Measurements from ENCODE around the gene AVPR1A.
"Not testable (repeated sequence)": the region's sequence is repeated elsewhere in the genome, so short reads cannot be mapped to it uniquely, and the experiment has no call there.

Gene AVPR1A

DNA sequence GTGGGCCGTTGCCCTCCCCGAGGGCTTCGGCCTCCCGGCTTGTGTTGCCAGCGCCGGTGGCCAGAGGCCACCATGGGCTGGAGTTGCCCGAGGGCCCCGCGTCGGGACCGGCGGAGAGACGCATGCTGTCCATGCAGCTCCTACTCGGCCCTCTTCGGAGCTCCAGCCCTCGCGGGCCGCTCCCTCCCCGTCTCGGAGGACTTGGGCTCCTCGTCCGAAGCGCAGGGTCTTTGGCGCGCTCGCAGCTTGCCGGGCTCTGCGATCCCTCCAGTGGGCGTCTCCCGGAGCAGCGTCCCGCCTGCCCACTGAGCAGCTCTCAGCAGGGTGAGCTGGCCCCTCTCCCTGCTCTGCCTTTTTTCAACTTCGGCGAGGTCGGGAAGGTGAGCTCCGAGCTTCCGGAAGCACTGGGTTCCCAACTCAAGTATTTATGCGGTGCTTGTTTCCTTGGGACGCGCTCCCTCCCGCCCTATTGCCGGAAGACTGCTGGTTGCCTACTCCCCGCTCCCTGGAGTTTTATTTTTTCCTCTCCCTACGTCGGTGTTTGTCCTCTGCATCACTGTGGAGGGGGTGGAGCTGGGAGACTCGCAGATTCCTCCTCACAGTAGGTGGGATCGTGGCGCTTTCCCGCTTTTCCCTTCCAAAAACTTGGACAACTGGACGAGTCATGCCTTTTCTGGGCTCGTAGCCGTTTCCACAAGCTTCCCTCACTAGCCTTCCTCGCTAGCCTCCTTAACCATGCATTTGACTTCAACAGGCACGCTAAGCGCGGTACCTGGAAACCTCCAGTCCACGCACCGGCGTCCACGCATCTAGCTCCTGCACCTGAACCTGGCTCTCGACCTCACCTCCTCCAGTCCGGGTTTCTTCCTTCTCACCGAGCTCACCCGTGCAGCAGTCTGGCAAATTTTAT is at the start of gene AVPR1A:
Gene AVPR1A (minus strand): TSS at position 489 of the 910 bp plus-strand sequence. CDS start 365 bp downstream, at position 124.
- DNase-seq: peak in 1 of 2 experiments; percentile 49

DNA sequence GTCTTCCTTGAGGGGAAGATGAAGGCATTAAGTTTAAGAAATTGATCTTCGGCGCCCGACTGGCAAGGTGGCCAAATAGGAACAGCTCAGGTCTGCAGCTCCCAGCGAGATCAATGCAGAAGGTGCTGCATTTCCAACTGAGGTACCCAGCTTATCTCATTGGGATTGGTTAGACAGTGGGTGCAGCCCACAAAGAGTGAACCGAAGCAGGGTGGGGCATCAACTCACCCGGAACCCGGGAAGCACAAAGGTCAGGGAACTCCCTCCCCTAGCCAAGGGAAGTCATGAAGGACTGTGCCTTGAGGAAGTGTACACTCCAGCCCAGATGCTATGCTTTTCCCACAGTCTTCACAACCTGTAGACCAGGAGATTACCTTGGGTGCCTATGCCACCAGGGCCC is 45.2 kb upstream of the AVPR1A start:
- no peak for DNase-seq

DNA sequence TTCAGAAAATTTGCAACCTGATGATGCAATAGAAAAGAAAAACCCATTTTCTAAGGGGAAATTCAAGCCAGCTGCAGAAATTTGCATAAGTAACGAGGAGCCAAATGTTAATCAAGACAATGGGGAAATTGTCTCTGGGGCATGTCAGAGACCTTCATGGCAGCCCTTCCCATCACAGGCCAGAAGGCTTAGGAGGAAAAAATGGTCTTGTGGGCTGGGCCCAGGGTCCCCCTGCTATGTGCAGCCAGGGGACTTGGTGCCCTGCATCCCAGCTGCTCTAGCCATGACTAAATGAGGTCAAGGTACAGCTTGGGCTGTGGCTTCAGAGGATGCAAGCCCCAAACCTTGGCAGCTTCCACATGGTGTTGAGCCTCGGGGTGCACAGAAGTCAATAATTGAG is 28.2 kb upstream of the AVPR1A start:
- DNase-seq: no peak

DNA sequence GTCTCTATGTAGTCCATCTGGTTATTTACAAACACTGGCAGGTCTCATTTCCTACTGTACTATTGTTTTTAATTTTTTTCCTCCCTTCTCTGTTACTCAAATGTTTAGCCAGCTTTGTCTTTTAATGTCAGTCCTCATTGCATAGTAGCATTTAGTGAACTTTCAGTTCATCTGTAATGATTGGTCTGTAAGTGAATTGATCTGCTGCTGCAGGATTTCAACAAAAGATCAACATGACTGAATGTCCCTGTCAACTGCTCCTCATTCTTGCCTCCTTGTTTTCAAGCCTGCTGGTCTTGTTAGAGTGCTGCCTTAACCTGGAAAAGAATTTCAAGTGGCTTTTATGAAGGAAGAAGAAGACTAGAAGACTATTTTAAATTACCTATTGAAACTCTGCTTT is 19.3 kb upstream of the AVPR1A start:
- DNase-seq: no peak

DNA sequence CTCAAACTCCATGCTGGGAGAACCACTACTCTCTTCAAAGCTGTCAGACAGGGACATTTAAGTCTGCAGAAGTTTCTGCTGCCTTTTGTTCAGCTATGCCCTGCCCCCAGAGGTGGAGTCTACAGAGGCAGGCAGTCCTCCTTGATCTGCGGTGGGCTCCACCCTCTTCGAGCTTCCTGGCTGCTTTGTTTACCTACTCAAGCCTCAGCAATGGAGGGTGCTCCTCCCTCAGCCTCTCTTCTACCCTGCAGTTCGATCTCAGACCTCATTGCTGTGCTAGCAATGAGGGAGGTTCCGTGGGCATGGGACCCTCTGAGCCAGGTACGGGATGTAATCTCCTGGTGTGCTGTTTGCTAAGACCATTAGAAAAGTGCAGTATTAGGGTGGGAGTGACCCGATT is 16.7 kb upstream of the AVPR1A start:
- DNase-seq: not testable (repeated sequence)

DNA sequence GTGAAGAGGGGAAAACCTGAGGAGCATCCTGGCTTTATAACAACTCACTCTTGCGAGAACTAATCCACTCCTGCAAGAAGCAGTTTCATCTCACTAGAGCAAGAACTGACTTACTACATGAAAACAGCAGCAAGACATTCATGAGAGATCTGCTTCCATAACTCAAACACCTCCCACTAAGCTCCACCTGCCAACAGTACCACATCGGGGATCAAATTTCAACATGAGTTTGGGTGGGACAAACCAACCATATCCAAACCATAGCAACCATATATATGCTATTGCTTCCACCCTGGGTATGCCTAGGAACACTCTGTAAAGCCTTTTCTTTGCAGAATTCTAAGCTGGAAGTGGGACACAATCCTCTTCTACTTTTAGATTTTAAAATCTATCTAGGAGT is 13.9 kb upstream of the AVPR1A start:
- DNase-seq: peak in 1 of 2 experiments; percentile 34

DNA sequence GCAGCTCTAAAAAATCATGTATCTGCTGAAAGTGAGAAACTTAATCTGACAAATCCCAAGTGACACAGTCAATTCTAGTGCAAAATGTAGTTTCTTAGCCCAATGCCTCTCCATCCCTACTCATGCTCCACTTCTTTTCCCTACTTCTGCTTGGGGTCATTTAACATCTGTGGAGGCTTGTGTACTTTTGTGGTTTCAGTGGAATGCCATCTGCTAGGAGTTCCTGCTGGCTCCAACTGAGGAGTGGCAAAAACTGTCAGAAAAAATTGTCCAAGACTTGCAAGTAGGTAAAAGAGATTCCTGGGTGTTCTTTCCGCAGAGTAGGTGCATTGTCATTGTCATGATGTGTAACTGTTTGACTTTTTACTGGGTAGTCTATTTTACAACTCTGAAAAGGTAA is 12.5 kb upstream of the AVPR1A start:
- no peak for DNase-seq

DNA sequence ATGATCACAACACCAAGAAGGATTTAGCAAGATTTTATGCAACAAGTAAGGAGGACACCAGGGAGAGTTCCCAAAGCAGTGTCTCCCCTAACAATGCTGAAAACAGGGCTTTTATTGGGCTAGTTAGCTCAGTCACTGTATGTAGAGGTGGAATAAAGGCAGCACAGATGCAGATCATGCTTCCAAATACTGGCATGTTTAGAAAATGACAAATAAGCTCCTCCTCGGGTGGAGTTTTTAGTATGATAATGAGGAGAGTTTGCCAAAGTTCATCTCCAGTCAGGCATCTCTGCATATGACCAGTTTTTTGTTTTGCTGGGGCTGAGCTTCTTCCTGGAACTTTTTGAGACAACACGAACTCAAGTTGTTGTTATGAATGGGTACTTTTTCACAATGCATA is 4.4 kb upstream of the AVPR1A start:
- DNase-seq: no peak

DNA sequence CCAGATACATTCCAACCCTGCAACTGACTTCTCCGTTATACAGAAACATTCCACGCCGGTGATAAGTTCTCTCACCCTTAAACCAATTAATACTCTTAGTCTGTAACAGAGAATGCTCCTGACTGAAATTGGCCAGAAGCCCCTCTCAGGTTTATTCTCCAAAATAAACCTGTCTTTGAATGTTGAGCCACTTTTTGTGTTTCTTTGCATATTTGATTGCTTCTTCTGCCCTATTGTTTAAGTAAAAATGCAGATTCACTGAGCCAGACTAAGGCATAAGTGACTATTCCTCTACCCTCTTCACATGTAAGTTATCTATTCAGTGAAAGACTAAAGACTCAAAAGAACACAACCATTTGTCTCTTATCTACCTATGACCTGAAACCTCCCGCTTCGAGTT is 3.6 kb upstream of the AVPR1A start:
- DNase-seq: no peak

DNA sequence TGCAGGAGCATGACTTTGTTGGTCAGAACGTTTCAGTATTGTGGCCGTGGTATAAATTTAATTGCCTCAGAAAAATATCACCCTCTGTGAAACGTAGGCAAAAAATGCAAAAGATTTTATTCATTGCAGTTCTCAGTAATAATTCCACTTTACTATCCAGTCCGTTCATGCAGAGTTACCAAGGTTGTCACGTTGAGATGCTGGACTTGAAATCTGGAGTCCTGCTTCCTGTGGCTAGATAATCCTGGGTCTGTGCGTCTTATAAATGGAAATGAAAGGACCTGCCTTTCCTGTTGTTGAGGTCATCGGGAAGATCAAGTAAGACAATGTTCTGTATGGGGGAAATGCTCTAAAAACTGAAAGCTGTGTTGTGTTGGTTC is 1.3 kb upstream of the AVPR1A start:
- DNase-seq: no peak

DNA sequence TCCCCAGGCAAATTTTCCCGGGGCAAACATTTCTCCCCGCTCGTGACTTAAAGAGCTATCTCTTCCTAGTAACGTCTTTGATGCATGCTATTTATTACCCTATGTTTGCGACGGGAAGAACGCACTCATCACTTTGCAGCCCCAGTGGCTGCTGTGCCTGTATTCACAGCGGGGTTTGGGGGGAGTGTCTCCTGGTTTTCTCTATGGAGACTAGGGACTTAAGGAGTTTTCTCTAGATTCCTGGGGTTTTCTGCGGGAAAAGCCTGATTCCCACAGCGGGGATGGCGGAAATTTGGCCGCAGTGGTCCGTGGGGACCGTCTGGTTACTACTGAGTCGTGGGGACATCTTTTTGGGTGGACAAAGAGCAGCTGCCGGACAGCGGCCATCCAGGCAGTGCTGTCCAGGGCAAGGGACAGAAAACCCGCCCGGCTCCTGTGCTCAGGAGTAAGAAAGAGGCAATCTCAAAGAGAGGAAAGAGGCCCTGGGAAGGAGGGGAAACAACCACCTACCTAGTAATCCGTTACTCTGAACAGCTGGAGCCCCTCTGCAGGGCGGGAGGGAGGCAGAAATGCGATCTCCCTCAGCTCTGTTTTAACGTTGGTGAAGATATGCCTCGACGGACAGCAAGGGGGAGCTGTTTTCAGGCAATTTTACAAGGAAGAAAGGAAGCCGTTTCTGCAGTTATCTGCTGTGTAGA is 771 bp upstream of the AVPR1A start:
- DNase-seq: peak; percentile 69 to 88

DNA sequence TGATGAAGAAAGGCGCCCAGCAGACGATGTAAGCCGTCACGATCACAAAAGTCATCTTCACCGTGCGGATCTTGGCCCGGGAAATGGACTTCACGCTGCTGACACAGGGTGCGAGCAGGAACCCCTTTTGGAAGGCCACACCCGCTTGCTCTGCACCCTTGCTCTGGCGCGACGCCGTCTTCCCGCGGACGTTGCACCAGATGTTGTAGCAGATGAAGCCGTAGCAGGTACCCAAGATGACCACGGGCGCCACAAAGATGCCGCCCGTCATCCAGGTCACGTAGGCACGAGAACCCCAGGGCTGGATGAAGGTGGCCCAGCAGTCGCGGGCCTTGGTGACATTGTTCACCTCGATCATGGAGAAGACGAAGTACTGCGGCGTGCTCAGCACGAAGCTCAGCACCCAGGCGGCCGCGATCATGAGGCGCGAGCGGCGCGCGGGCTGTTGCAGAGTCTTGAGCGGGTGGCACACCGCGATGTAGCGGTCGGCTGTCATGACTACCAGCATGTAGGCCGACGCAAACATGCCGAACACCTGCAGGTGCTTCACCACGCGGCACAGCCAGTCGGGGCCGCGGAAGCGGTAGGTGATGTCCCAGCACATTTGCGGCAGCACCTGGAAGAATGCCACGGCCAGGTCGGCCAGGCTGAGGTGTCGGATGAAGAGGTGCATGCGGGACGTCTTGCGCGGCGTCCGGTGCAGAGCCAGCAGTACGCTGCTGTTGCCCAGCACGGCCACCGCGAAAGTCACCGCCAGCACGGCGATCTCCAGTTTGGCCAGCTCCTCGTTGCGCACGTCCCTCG is 890 bp downstream of the AVPR1A start:
- DNase-seq: peak in 1 of 2 experiments; percentile 45

DNA sequence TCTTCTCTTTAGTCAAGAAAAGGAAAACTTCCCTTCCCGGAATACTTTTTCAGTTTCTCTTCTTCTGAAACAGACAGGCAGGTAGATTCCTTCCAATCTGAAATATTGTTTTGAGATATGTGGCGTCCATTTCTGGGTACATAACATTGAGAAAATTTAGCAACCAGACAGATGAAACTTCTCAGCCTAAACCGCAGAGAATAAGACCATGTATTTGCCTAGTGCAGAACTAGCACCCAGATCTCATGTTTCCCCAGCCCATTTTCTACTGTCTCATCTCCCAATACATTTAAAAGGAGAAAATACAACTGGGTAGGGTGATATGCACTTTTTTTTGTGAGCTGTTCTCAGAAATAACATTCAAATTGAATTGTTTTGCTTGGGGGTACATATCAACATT is 6.4 kb downstream of the AVPR1A start:
- no peak for DNase-seq

DNA sequence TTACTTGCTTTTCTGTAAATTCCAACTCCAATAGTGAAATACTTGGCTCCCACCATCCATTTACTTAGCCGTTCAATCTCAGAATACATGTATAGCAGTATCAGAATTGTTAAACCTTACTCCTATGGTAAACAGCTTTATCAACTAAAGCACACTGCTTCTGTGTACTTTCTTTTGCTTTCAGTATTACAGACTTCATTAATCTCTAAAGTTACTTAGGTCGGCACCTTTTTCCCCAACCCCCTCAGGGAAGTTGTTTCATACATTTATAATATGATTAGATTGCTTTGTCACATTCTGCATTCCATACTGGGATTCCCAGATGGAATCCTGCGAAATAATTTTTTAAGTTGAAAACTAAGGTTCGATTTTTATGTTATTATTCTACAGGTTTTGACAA is 12.5 kb downstream of the AVPR1A start:
- no peak for DNase-seq

DNA sequence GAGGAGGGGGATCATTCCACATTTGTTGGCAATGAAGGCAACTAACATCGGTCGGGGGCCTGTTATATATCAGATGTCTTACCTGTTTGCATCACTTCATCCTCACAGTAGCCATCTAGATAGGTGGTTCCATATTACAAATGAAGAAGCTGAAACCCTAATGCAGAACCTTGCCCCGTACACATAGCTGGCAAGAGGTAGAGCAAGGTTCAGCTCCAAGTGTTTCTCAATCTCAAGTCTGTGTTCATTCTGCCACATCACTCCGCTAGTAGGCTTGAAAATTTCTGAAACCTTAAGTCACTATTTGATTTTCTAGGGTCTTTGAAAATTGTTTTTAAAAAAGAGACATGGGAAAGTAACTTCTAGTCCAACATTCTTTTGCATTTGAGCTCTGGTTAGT is 17.0 kb downstream of the AVPR1A start:
- no peak for DNase-seq

DNA sequence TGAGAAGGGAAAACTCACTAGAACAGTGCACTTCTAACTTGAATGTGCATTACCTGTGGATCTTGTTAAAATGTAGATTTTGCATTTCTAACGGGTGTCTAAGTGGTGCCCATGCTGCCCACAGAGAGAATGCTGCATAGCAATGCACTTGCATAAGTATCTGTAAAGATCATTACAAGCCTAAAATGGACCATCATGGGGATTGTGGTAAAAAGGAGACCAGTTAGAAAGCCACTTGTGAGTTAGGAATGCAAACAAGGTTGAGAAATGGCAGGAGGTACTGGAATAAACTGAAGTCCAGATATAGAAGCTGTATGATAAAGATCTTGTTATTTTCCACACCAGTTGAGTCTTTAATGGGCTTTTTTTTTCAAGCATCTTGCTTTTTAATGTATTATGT is 18.8 kb downstream of the AVPR1A start:
- no peak for DNase-seq

DNA sequence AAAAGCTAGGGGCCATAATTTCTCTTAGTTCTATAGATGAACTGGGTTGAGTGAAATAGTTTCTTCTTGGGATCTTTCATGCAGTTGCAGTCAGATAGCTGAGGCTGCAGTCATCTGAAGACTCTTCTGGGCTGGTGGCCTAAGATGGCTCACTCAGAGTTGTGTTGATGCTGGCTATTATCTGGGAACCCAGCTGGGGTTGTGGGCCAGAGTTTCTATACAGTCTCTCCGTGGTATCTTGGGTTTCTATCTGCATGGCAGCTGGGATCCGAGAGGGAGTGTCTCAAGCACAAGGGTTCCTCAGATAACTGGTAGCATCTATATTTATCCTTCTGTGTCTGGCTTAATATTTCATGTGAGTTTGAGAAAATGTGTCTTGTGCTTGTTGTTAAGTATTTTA is 21.1 kb downstream of the AVPR1A start:
- DNase-seq: no peak

DNA sequence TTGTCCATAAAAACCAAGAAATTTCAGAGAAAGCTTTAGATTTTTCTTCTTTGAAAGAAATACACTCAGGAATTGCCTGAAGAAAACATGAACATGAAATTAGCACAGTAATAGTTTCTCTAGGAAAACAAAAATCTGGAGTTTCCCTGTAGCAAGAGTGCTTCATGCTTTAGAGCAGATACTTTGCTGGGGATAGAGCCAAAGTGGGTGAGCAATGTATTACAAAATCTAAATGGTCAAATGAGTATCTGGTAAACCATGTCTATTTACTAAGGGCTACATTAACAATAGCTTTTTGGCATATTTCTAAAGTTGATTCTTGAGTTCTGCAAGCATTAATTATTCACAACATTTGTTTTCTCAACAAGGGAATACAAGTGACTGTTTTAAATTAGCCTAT is 26.2 kb downstream of the AVPR1A start:
- no peak for DNase-seq

DNA sequence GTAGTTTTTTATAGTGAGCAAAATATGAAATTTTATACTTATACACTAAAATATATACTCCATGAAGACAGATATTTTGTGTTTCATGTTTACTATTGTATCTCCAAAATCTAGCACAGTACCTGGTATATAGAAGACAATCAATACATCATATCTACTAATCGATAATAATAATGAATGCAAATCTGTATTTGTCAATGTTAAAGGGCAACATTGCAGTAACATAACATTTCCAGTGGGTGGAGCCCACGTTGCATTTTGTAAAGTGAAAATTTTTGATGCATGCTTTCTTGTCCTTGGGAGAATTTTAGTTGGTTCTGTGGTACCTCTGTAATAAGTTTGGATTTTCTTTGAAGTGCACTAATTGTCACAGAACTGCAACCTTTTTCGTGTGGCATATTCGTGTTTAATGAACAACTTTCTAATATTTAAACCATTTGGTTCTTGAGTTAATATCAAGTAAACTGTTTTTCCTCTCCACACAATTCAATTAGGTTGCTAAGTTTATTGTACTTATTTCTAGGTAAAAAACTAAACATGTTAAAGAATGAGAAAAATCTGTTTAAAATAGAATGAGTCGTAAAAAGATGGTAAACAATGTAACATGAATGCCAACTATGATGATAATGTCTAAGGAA is 47.4 kb downstream of the AVPR1A start:
- peak in 1 of 2 experiments; percentile 49 for DNase-seq

DNA sequence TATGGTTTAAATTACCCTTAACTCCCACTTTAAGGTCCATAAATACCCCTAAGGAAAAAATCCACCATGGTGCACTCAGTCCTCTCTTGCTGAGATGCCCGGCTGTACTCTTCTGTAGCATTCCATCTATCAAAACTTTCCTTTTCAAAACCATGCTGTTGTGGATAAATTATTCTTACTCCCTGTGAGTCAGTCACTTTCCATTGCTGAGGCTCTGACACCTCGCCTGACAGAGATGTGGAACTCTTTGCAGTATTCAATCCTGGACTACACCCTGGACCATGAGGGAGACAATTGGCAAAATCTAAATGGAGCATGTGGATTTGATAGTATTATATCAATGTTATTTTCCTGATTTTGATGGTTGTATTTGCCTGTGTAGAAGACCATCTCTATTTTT is 49.1 kb downstream of the AVPR1A start:
- no peak for DNase-seq

DNA sequence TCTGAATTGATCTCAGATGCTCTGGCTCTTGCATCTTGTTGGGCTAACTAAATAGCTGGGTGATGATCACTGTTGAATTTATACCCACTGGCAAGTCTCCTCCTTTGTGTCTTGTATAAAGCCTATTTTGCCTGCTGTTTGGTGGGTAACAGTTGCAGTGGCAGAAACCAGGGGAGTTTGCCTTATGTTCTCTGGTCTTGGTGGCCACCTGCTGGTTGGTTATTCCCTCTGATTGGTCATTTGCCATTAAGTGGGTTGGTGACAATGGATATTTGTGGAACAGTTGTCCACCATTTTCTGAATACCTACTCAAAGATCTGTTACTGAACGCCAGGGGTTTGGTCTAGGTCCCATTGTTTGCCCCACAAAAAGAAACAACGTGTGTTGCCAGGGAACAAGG is 52.1 kb downstream of the AVPR1A start:
- DNase-seq: peak; percentile 9 to 53

DNA sequence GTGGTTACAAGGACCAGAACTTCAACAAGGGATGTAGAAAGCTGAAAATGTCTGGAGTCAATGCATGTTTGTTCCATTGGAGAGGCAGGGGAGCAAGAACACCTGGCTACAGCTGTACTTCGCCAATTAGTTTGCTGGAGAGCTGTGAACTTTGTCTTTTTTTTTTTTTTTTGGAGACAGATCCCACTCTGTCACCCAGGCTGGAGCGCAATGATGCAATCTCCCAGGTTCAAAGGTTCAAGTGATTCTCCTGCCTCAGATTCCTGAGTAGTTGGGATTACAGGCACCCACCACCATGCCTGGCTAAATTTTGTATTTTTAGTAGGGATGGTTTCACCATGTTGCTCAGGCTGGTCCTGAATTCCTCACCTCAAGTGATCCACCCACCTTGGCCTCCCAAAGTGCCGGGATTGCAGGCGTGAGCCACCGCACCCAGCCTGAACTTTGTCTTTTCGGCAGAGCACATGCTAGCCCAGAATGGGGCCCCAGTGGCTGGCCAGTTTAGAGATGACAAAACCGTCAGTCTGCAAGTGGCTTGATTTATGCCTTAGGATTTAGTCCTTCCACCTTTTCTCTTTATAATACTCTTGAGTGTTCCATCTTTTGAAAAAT is 55.5 kb downstream of the AVPR1A start:
- DNase-seq: no peak

DNA sequence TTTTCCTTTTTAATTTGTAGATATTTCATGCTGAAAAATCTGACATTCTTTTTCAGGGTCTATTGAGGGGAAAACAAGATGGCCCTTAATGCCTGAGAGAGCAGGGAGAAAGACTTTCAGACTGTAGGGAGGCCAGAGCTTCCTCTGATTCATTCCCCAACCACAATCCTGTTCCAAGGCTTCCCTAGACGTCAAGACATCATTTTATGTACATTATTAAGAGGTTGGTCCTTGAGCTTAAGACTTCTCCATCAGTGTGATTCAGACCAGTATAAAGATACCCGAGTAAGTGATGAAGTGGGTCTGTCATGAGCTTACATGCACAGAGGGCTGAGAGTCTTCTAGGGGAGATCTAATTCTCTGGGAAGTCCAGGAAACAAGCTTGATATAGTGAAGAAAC is 57.3 kb downstream of the AVPR1A start:
- no peak for DNase-seq
